Stimulated activated CD8-positive, alpha-beta memory T cell treated with anti-CD3 and anti-CD28 coated beads, Interleukin-4, amount 100 ng/mL, for 48 hours (primary cell): ENCODE data around the gene ARHGAP26.

Experiments
- DNase-seq: peaks from one replicate; pipeline ENCODE4 v3.0.0-alpha.2; 2020

The ARHGAP26 gene

GRCh38 chr5:142833517-142834449, 63.6 kb downstream of the ARHGAP26 start:
- DNase-seq = no peak

DNA sequence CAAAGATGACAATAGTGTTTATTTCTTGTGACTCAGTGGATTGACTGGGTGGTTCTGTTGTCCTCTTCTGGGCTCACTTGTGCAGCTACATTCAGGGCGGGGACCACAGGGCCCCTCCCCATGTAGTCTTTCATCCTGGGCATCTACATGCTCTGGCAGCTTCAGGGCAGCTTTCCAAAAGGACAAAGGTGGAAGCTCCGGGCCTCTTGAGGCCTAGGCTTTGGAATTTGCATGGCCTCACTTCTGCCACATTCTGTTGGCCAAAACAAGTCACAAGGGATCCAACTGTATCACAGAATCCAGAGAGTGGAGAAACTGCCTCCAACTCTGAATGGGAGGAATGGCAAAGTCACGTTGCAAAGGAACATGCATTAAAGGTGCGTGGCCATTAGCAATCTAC, 64.3 kb downstream of the ARHGAP26 start:
- no peak for DNase-seq

DNA sequence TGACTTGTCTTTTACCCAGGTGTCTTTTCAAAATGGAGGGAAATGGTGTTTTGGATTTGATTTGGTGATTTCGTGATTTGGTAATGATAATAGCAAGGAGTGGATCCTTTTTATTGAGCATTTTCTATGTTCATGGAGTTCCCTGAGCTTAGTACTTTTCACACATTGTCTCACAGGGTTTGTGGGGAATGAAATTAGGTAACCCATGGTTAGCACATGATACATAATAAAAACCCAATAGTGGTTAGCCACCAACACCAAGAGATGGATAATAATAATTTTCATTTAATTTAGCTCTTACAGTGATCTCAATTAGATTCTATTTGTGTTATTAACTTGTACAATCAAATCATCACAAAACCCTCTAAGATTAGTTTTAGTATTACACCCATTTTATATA, 65.4 kb downstream of the ARHGAP26 start:
- DNase-seq = no peak

DNA sequence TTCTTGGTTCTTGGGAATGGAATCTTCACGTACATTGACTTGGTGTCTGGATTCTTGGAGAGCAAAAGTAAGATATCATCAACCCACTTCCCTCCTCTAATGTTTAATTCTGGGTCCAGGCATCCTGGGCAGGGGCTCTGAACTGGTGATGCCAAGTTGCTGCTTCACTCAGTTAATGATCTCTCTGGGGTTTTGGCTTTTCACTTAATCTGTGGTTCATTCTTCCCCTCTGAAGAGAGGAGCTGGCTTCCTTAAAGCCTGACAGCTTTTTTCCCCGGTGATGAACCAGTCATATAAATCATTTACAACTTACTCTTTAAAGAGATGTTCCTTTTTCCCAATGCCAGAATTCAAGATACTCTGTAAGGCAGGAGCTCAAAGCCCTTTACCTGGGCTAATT, 65.9 kb downstream of the ARHGAP26 start:
- DNase-seq = no peak

- DNase-seq = no peak
Observed at GRCh38 chr5:142837081-142837725, 67.0 kb downstream of the ARHGAP26 start.

DNA sequence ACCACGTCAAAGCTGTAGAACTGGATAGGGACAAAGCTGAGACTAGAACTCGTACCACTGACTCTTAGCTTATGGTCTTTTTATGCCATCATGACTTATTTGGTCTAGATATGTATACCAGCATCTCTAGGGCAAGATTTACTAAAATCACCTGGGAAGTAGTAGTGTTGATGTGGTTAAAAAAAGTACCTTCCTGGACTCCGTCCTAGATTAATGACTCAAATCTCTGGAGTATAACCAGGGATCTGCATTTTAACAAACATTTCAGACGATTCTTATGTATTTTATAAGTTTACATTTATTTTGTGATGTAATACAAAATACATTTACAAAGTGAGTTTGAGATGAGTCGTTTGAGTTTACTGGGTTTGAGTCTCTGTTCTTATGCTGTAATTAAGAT, 68.7 kb downstream of the ARHGAP26 start:
- DNase-seq = no peak

DNA sequence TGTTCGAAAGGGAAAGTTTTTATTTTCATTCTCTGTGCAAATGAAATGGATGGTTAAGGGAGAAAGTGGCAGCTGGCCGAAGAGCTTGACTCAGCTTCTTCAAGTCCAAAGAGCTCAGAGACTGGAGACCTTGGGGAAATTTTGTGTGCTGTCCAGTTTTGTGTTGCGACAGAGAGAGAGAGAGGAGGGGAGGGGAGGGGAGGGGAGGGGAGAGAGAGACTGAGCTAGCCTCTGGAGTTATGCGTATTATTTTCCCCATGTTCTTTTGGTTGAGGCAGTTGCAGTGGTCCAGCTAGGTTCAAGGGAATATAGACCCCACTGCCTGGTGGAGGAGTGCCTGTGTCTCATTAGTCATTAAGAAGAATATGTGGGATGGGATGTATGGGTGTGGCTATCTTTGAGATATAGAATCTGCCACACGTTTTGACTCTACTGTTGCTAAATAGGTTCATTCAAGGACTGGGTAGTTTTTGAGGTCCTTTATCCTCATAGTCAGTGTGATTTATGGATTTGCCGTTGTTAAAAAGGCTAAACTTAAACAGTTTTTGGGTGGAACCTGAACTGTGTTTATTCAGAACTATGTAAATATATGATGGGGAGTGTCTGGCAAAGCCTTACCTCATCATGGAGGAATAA, 69.7 kb downstream of the ARHGAP26 start:
- no peak for DNase-seq

GRCh38 chr5:142840575-142840974, 70.4 kb downstream of the ARHGAP26 start:
- no peak for DNase-seq

GRCh38 chr5:142841511-142842265, 71.5 kb downstream of the ARHGAP26 start:
- DNase-seq = no peak

- no peak for DNase-seq
Observed at GRCh38 chr5:142842994-142843905, 73.1 kb downstream of the ARHGAP26 start.

DNA sequence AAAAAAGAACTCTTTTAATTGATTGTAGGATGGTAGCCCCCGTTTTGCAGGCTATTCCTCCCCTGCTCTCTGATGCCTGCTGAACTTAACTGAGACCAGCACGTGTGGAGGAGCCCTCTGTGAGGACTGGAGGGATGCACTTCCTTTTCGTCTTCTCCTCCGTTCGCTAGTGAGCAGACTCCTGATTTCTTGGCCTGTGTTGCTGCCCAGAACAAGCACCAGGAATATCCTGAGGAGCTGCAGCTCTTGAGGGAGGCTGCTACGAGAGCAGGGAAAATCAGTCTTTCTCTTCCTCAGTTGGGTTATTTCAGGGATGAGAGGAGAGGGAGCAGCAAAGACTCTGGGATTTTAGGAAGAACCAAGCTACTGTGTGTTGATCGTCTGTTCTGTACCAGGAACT, 74.7 kb downstream of the ARHGAP26 start:
- DNase-seq = no peak

DNA sequence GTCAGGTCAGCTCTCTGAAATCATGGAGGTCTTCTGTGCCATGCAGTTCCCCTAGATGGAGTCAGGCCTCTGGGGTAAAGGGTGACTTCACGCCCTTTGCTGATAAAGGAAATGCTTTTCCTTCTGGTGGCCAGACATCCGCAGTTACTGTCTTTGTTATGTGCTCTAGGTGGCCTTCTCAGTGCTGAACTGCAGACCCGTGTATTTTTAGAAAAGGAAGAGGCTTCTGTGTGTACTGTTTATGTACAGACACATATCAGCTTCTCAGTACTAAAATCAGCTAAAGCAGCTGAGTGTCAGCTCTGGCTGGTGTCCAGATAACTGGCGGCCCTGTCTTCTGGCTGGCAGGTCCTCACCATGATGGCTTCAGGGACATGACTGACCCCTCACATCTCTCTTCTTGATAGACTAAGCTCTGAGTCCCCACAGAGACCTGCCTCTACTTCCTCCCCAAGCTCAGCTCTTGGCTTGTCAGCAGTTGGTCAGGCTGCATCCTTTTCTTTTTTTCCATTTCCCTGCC, 75.3 kb downstream of the ARHGAP26 start:
- DNase-seq = no peak

DNA sequence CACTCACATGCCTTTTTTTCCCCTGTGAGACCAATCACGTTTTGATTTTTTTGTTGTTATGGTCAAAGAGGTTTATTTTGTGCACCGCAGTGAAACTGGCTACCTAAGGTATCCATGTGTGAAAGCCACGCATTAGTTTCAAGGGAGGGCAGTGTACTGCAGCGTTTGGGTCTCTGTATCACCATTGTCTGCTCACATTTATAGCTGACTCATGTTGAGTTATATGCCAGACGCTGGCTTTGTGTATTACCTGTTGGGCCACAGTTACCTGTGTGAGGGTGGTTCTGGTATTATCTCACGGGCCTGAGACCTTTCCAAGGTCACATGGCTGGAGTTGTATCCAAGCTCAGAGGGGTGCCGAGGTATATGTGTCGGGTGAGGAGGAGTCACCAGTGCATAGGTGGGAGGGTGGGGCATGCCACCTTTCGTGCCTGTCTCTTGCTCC, 75.8 kb downstream of the ARHGAP26 start:
- DNase-seq = no peak

DNA sequence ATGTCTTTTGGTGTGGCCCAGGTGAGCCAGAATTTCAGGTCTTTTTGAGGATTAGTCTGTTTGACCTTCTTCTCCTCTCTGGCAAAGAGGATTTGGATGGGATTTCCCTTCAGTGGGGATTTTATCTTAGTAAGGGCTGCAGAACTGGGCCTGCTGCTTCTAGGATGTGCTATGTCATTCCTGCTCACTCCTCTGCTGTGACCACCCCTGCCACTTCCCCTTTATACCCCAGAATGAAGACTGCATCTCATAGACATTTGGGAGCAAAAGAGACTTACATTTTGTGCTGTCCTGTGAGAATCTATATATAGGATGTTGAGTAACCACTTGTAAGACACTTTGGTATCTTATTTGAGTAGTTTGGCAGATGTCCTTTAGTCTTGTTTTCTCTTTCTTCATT, 76.2 kb downstream of the ARHGAP26 start:
- DNase-seq = no peak

DNA sequence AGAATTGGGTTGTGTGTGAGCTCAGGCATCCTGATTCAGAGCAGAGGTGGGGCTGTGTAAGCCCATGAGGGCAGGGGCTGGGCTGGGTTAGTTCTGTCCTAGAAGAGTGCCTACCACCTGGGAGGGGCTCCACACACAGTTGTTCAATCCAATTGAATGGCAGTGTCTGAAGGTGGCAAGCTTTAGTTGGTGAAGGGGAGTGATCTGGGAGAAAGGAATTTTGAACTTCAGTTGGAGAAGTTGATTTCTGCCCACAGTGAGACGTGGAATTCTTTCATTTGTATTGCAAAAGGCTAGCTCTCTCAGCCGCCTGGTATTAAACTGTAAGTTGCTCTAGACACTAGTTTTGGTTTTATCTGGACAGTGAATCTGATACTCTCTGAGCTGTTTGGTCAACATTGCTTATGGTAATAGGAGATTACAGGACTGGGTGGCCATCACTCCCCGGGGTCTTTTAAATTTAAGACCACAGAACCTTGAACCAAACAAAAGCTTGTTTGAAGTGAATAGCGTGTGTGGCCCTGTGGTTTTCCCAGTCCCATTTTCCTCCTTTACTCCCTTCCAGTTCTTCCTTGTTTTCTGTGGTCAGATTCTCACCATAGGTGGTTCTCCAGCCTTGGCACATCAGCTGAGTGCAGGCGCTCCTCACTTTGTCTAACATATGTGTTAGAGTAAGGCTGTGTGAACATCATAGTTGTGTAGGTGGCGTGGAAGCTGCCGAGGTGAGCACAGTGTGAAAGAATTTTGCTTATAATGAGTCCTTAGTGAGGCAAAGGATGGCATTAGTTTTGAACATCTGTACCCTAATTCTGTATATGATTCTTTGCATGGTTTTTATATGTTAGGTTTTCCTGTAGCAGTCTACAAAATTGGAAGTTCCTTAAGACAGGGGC, 78.0 kb downstream of the ARHGAP26 start:
- no peak for DNase-seq

DNA sequence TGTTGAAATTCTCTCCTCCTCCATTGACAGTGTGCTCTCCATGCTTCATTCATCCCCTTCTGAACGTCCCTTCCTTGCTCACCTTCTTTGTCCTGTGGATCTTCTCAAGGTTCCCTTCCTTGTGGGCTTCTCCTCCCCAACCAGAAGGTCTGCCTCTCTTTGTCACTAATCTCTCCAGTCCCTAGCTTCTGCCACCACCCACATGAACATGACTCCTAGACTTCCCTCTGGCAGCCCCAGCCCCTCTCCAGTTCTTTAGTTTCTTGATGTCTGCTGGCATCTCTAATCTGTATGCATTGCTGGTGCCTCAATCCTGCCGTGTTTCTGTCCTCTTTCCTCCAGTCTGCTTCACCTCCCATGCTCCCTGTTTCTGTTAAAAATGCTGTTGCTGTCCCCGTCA, 79.3 kb downstream of the ARHGAP26 start:
- DNase-seq = no peak

- no peak for DNase-seq
Observed at GRCh38 chr5:142849880-142850279, 79.7 kb downstream of the ARHGAP26 start.

DNA sequence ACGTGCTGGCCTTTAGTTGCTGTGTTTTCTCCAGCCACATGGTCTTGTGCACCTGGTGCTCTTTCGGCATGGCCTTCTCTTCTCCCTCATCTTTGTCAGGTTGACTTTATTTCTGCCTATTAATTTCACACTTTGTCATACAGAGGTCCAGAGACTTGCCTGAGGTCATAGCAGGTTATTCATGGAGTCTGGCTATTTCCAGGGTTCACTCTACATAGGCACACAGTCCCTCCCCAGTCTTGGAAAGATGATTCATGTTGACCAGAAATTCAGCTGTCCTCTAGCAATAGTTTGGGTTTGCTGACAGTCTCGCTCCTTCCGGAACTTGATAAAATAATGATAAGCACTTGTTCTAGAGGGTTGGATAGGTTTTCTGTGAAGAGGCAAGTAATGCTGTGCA, 81.6 kb downstream of the ARHGAP26 start:
- DNase-seq = no peak

- no peak for DNase-seq
Observed at GRCh38 chr5:142852416-142853198, 82.4 kb downstream of the ARHGAP26 start.

- no peak for DNase-seq
Observed at GRCh38 chr5:142853682-142854081, 83.5 kb downstream of the ARHGAP26 start.
